Measurements from ENCODE around the gene FARP1.

The FARP1 gene

DNA sequence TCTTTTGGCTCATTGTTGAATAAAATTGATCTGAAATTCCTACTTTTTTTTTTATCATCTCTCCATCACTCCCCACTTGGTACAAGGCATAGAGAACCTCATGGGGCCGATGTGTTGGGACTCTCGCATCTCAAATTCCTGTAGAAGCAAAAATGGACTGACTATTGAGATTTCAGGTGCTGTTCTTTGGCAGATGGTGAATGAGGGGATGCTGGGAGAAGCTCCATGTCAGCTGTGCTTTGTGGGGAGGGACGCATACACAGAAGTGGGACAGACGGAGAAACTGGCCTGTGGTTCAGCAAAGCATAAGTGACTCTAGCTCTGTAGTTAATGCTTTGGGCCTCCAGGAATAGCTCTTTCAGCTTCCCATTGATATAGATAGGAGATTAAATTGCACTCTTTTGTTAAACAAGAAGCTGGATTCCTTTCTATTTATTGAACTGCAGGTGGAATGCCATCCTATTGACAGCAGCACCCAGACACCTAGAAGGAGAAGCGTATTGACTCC is 228.7 kb downstream of the FARP1 start:
- TF ChIP-seq GATA3 (IDR thresholded peaks at IDR 0.05; ENCODE audit: low read depth, low read length) = no peak
- no peak for TF ChIP-seq GATA2 (IDR thresholded peaks at IDR 0.05; ENCODE audit: low read depth, low read length)

DNA sequence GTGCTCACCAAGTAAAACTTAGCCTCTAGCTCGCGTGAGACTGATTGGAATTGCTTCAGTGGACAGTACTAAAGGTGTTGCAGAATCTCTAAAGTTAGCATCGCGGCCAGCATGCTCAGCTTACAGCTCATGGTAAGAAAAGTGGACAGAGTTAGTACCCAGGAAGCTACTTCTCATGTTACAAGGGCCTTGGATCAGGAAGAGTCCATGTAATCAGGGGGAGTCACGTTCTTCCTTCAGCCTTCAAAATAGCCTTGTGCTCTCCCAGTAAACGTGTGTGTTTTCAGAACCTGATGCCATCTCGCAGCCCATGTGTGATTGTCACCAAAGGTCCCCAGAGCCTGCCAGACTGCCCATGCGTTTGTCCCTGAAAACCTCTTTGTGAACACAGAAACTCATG is 230.0 kb downstream of the FARP1 start:
- no peak for TF ChIP-seq GATA2 (IDR thresholded peaks at IDR 0.05; ENCODE audit: low read depth, low read length)
- TF ChIP-seq GATA3 (IDR thresholded peaks at IDR 0.05; ENCODE audit: low read depth, low read length) = no peak

DNA sequence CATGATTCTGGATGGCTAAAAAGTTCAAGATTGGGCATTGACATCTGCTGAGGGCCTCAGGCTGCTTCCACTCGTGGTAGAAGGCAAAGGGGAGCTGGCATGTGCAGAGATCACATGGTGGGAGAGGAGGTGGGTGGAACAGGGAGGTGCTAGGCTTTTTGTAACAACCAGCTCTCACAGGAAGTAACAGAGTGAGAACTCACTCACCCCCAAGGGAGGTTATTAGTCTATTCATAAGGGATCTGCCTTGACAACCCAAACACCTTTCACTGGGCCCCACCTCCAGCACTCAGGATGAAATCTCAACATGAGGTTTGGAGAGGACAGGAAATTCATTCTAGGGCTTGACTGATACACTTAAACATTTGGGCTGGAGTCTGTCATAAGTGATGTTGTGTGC is 231.9 kb downstream of the FARP1 start:
- TF ChIP-seq GATA2 (IDR thresholded peaks at IDR 0.05; ENCODE audit: low read depth, low read length) (no peak), GATA3 (IDR thresholded peaks at IDR 0.05; ENCODE audit: low read depth, low read length) (no peak)

DNA sequence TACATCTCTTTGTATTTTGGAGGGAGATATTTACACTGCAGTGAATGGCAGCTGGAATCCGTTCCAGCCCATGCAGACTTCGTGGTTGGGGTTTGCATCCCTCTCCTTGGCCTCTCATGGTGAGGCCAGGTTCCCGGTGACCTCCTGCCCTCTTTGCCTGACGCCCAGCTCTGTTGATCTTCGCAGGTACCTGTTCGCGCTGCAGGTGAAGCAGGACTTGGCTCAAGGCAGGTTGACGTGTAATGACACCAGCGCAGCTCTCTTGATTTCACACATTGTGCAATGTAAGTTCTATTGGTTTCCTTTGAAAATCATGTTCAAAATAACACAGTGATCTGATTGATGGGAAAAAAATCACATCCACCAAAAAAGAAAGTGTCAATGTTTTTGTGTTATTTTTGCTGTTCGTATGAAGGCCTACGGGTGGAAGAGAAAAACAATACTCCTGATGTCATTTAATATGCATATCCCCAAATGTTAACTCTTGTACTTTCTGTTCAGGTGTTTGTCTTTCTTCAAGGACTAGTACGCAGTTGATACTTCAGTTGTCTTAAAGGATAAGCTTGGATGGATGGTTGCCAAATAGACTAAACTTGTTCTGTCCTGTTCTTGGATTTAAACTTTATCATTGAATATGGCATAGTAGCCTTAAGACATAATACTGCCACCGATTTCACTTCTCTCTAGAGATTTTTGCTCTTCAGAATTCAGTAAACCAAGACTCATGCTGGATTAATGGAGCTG is 234.9 kb downstream of the FARP1 start:
- TF ChIP-seq GATA3 (IDR thresholded peaks at IDR 0.05; ENCODE audit: low read depth, low read length) (no peak), GATA2 (IDR thresholded peaks at IDR 0.05; ENCODE audit: low read depth, low read length) (no peak)

DNA sequence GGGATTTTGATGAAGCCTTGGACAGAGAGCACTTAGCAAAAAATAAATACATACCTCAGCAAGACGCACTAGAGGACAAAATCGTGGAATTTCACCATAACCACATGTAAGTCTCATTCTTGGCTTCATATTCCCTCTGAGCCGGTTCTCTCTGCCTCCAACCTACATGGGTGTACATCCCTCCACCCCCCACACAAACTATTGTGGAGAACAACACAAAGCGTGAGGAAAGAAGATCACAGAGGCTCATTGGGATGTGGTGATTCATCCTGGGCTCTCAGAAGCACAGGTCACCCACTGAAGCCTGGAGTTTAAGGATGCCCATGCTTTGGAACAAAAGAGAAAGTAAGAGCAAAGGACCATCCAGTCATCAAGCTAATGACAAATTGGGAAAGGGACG is 241.8 kb downstream of the FARP1 start:
- TF ChIP-seq GATA2 (IDR thresholded peaks at IDR 0.05; ENCODE audit: low read depth, low read length) = no peak

DNA sequence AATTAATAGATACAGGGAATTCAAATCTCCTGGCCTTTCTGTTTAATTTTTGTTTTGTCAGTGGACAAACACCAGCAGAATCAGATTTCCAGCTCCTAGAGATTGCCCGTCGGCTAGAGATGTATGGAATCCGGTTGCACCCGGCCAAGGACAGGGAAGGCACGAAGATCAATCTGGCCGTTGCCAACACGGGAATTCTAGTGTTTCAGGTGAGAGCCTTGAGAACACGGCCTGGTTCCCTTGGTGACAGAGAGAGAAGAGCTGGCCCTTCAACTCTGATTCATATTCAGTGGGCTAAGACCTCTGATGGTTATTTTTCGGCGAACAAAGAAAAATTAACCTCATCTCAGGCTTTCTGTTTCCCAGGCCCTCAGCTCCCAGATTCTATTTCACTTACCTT is 242.7 kb downstream of the FARP1 start:
- TF ChIP-seq GATA2 (IDR thresholded peaks at IDR 0.05; ENCODE audit: low read depth, low read length) (no peak), GATA3 (IDR thresholded peaks at IDR 0.05; ENCODE audit: low read depth, low read length) (no peak)

DNA sequence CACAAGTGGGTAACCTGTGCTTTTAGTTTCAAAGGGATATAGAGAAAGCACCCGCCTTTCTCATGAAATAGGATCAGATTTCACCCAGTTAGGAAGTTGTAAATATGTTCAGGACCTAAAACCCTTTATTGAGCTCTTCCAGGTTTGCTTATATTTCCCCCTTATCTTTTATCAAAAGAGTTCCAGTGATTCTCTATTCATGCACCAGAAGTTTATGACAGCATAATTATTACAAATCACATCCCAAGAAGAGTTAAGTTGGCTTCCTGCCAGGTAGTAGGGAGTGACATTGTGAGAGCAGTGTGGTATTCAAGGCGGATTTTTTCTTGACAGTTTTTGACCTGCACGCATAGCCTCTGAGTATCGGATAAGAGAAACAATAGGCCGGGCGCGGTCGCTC is 243.7 kb downstream of the FARP1 start:
- TF ChIP-seq GATA2 (IDR thresholded peaks at IDR 0.05; ENCODE audit: low read depth, low read length) = peak; percentile 24; the same call in 1 of the 2 replicates
- TF ChIP-seq GATA3 (IDR thresholded peaks at IDR 0.05; ENCODE audit: low read depth, low read length) = no peak; the same call in 1 of the 2 replicates

DNA sequence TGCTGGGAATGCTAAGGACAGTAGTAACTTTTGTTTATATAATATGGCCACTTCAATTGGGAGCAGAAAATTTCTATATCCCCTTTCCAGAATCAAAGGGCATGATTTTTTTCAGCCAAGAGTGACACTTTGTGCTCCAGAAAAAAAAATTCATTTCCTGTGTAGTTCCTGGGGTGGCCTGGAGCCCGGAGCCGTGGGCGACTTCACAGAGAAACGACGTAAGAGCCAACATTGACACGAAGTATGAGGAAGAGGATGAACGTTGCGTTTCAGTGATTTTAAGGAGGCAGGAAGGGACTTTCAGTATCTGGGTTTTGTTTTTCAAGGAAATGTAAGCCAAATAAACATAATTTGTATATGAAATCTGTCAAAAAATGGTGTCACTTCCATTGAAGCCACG is 246.4 kb downstream of the FARP1 start:
- TF ChIP-seq GATA3 (IDR thresholded peaks at IDR 0.05; ENCODE audit: low read depth, low read length) (no peak), GATA2 (IDR thresholded peaks at IDR 0.05; ENCODE audit: low read depth, low read length) (no peak)

DNA sequence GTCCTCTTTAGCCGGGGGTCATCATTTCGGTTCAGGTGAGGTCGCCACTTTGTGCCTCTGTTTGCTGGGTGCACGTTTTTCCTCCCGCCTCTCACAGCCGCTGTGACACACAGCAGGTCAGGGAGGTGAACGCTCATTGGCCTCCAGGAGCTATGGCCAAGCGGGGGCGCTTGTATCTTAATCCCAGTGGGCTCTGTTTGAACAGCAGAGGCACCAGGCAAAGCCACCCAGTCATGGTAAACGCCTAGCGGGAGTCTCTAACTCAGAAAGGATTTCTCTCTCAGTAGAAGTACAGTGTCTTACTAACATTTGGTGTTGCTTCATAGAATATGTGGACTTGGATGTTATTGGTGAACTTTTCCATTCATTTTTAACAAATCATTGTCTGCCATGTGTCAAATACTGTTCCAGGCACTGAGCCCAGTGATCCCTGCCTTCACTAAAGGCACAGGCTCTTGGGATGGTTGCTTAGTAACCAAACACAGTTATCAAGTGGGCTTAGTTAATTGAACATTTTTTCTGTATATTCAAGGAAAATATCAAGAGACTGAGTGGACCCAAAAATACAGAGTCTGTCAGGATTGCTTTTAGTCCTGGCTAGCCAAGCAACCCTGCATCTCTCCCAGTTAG is 247.3 kb downstream of the FARP1 start:
- TF ChIP-seq GATA2 (IDR thresholded peaks at IDR 0.05; ENCODE audit: low read depth, low read length) (no peak), GATA3 (IDR thresholded peaks at IDR 0.05; ENCODE audit: low read depth, low read length) (no peak)

DNA sequence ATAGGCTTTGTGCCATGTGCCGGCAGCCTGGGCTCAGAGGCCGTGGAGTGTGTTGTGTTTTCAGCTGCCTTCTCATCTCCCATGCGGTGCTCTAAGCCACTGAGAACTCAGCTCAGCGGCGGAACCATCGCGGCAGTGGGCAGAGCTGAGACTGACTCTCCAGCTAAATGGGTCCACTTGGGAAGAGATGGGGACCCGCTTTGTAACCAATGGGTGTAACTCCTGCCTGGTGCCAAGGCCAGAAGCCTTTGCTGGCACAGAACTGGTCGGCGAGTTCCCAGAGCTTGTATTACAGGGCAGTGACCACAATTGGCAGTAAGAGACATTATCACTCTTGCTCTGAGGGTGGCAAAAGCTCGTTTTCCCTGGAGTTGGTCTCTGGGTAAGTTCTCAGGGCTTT is 251.0 kb downstream of the FARP1 start:
- TF ChIP-seq GATA3 (IDR thresholded peaks at IDR 0.05; ENCODE audit: low read depth, low read length) (no peak), GATA2 (IDR thresholded peaks at IDR 0.05; ENCODE audit: low read depth, low read length) (no peak)

DNA sequence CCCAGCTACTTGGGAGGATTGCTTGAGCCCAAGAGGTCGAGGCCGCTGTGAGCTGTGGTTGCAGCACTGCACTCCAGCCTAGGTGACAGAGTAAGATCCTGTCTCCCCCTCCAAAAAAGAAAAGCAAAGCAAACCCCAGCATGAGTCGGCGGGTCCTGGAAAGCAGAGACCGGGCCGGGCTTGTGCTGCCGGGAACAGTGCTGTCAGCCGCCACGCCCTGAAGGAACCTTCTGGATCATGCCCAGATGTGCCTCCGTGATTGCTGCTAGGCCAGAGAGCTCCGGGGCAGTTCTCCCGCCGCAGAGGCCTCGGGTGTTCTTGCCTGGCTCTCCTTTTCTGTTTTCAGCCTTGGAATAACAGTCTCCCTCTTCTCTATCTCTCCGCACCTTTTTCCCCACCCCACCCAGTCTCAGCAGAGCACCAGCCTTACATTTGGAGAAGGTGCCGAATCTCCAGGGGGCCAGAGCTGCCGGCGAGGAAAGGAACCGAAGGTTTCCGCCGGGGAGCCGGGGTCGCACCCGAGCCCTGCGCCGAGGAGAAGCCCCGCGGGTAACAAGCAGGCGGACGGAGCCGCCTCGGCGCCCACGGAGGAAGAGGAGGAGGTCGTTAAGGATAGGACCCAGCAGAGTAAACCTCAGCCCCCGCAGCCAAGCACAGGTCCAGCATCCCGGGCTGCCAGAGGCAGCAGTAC is 252.1 kb downstream of the FARP1 start:
- TF ChIP-seq GATA2 (IDR thresholded peaks at IDR 0.05; ENCODE audit: low read depth, low read length) (no peak), GATA3 (IDR thresholded peaks at IDR 0.05; ENCODE audit: low read depth, low read length) (no peak)

DNA sequence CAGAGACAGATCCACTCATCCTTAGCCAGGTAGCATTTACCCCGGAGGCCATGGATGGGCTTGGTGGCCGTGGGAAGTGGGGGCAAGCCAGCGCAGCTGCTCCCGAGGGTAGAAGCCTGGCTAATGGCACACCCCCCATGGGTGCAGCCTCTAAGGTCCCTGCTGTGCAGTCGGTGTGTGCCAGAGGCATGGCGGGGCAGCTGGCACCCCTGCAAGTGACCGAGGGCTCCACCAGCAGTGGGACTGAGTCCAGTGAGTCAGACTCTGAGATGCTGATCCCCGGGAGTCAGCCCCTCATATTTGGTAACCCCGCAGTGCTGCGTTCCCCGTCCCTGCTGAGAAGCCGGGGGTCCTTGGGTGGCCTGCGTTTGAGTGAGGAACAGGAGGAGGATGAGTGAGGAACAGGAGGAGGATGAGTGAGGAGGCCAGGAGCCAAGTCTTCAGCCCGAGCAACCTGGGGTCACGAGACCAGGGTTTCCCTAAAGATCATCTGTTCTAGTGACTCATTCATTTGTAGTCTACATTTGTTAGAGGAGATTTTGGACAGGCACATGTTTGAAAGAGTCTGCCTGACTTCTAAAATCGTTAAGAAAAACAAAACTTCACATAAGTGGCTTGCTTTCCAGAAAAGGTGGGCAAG is 253.3 kb downstream of the FARP1 start:
- no peak for TF ChIP-seq GATA3 (IDR thresholded peaks at IDR 0.05; ENCODE audit: low read depth, low read length)
- no peak for TF ChIP-seq GATA2 (IDR thresholded peaks at IDR 0.05; ENCODE audit: low read depth, low read length)

DNA sequence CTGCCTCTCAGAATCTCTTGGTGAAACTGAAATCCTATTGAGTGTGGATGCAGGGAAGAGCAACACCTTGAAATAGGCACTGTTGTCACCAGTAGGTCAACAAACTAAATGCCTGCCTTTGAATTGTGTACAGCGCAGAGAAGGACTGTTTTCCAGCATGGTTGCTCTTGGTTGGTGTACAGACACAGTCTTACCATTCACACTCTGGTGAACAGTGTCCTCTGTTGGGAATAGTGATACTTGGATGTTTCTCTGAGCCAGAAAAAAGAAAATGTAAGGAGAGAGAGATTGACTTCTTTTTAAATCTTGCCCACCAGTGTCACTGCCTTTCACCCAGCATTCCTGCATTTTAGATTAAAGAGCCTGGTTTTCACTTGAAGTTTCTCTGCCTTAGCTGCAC is 254.3 kb downstream of the FARP1 start:
- TF ChIP-seq GATA2 (IDR thresholded peaks at IDR 0.05; ENCODE audit: low read depth, low read length) (no peak), GATA3 (IDR thresholded peaks at IDR 0.05; ENCODE audit: low read depth, low read length) (no peak)

DNA sequence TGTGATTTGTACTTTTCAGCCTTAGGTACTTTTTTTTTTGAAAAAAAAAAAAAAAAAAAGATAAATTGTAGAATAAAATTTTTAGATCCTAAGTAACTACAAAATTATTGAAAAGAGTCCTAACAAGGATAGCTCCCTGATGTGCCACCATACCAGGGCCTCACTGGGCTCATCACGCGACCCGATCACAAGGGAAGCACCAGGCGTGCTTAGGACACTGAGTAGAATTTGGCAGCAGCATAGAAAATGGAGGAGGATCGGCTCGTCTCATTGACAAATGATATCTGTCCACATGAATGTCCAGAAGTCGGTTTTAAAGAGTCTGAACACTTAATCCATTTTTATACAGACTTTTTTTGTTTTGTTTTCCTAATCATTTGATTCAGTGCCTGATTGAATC is 255.0 kb downstream of the FARP1 start:
- TF ChIP-seq GATA2 (IDR thresholded peaks at IDR 0.05; ENCODE audit: low read depth, low read length) (no peak), GATA3 (IDR thresholded peaks at IDR 0.05; ENCODE audit: low read depth, low read length) (no peak)

Measured in SH-SY5Y (cell line).